Measurements from ENCODE around the gene SH3GL3. TPM values are rescaled to one million over a fixed set of nuclear protein-coding genes. Genes with fewer than 3 reads are reported as not detected.

The SH3GL3 gene
- total and polyA plus RNA-seq, 2 of the 4 experiments (the other 2 are of a cell fraction), result not detected

DNA sequence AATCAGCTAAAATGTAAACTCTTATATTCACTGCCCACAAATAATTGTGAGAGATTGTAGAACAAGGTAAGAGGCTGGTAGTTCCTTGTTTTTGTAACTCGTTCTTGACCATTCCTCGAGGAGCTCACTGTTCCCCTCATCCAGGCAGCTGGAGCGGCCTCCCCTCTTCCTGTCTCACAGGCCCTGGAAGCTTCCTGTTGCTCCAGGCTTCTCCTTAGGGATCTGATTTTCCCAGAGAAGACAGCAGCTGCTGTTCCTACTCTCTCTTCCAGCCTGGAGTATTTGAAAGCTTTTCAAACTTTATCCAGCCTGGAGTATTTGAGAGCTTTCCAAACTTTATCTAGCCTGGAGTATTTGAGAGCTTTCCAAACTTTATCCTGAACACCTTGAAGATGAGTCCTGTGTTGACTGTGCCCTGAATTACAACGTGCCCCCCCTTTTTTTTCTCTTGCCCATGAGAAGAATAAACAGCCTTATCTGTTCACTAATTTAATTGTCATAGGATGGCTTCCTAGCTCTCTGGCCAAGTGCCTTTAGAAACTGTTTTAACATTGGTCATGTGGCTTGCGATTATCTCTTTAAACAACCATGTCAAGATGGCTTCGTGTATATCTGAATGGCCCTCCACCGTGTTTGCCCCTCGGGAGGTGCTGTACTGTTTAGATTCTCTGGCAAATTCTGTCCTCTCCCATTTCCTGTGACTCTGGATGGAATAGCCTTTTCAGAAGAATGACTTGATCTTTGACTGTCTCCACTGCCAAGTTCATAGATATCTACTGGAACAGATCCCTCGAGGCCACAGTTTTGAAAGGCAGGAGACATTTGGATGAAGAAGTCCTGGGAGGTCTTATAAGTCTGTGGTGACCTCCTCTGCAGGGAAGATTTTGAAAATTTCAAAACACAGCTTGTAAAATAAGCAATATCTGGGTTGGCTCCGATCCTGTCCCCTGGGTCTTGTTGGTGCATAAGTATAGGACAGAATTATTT, 211.6 kb downstream of the SH3GL3 start:
- DNase-seq, result no peak
- Histone ChIP-seq H3K36me3 (ENCODE audit: control insufficient read depth, insufficient read depth, low read length) (no peaks in the 10 kb centered on the region), H3K4me3 (ENCODE audit: insufficient read depth, low read depth, low read length) (no peak overlapping the region), H3K27me3 (ENCODE audit: control insufficient read depth, insufficient read depth, low read length) (peaks cover 11% of the 10 kb centered on the region; the same call in 1 of the 2 replicates), H2AK5ac (ENCODE audit: low read depth, low read length) (no peak overlapping the region), H3K14ac (replicated peaks; ENCODE audit: low read depth, low read length) (no peak overlapping the region), H2BK5ac (ENCODE audit: low read depth, low read length, poor library complexity, severe bottlenecking) (no peak overlapping the region), H2AFZ (replicated peaks; ENCODE audit: low read length, poor library complexity) (no peak overlapping the region), H2BK120ac (ENCODE audit: low read depth, low read length) (no peak overlapping the region), H3K23ac (ENCODE audit: low read depth, low read length) (no peak overlapping the region), H3K4ac (ENCODE audit: low read depth, low read length) (no peak overlapping the region), H4K5ac (ENCODE audit: low read depth, low read length) (no peak overlapping the region), H2AK9ac (replicated peaks; ENCODE audit: low read depth, low read length, poor library complexity) (no peak overlapping the region), H3K9me1 (ENCODE audit: insufficient read depth, low read length) (no peaks in the 10 kb centered on the region), H3K79me1 (ENCODE audit: low read depth in 1 of 2, low read length in 2 of 2) (no peaks in the 10 kb centered on the region), H2BK15ac (ENCODE audit: low read depth, low read length) (no peak overlapping the region), H4K8ac (ENCODE audit: low read depth in 2 of 2, low read length in 2 of 2) (no peak overlapping the region), H3K18ac (ENCODE audit: low read depth, low read length) (no peak overlapping the region), H4K20me1 (ENCODE audit: insufficient read depth, low read length) (no peaks in the 10 kb centered on the region), H3K9ac (ENCODE audit: low read depth, low read length) (no peak overlapping the region), H4K91ac (ENCODE audit: insufficient read depth, low read depth, low read length) (no peak overlapping the region), H3K56ac (ENCODE audit: extremely low read depth, insufficient read depth, low read length) (no peak overlapping the region), H3K4me1 (ENCODE audit: control insufficient read depth, insufficient read depth, low read length) (no peaks in the 10 kb centered on the region), H3K4me2 (ENCODE audit: low read depth, low read length) (no peak overlapping the region), H2BK20ac (ENCODE audit: low read depth, low read length) (no peak overlapping the region), H3K27ac (ENCODE audit: insufficient read depth, low read length) (no peak overlapping the region), H3K9me3 (ENCODE audit: control insufficient read depth, insufficient read depth, low read length) (peaks cover 10% of the 10 kb centered on the region)
- BruUV-seq (replicated peaks), result no TSS peak
- TF ChIP-seq, protein P1, sequence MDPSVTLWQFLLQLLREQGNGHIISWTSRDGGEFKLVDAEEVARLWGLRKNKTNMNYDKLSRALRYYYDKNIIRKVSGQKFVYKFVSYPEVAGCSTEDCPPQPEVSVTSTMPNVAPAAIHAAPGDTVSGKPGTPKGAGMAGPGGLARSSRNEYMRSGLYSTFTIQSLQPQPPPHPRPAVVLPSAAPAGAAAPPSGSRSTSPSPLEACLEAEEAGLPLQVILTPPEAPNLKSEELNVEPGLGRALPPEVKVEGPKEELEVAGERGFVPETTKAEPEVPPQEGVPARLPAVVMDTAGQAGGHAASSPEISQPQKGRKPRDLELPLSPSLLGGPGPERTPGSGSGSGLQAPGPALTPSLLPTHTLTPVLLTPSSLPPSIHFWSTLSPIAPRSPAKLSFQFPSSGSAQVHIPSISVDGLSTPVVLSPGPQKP (IDR thresholded peaks at IDR 0.05; ENCODE audit: borderline replicate concordance, low read depth, low read length), result no peak
- in situ Hi-C loops (cut with MboI; ENCODE audit: low sequenced_read_pairs), result no loop called here
- intact Hi-C loops (cut with micrococcal nuclease), result no loop called here
- 40% methylated on average over 2 of the region's 10 CpGs; no CpG with 5 or more reads in 1 of the 2 experiments for WGBS, 2 experiments (ENCODE audit: extremely low coverage in 2 of 2, insufficient read length in 1 of 2)
- dilution Hi-C loops (cut with HindIII; ENCODE audit: low sequenced_read_pairs, unreplicated experiment), result no loop called here
- ChIA-PET CTCF (no interaction called here), POLR2A (ENCODE audit: unreplicated experiment) (no interaction called here)
- ATAC-seq (ENCODE audit: low read depth), result no peak
